Breast epithelium (tissue), 3 donors: ENCODE measurements around the gene SLC29A4.

Source experiments
- CTCF ChIP-seq, 3 donors: fragments of 450-650 bp; IDR thresholded peaks; one replicate each; pipeline ENCODE4 v1.5.1; 2016 to 2017; ENCODE audit warnings: antibody characterized with exemption in 3 of 3, mild to moderate bottlenecking in 3 of 3, moderate library complexity in 3 of 3
- POLR2A ChIP-seq: fragments of 450-650 bp; IDR thresholded peaks from one replicate; pipeline ENCODE4 v1.6.1; 2016; ENCODE audit warnings: antibody characterized with exemption, mild to moderate bottlenecking, moderate library complexity
- POLR2AphosphoS5 ChIP-seq, 3 donors: sonication (generic); formaldehyde crosslinking; IDR thresholded peaks; one replicate each; pipeline ENCODE4 v1.6.1; 2017; ENCODE audit warnings: antibody characterized with exemption in 3 of 3

DNA sequence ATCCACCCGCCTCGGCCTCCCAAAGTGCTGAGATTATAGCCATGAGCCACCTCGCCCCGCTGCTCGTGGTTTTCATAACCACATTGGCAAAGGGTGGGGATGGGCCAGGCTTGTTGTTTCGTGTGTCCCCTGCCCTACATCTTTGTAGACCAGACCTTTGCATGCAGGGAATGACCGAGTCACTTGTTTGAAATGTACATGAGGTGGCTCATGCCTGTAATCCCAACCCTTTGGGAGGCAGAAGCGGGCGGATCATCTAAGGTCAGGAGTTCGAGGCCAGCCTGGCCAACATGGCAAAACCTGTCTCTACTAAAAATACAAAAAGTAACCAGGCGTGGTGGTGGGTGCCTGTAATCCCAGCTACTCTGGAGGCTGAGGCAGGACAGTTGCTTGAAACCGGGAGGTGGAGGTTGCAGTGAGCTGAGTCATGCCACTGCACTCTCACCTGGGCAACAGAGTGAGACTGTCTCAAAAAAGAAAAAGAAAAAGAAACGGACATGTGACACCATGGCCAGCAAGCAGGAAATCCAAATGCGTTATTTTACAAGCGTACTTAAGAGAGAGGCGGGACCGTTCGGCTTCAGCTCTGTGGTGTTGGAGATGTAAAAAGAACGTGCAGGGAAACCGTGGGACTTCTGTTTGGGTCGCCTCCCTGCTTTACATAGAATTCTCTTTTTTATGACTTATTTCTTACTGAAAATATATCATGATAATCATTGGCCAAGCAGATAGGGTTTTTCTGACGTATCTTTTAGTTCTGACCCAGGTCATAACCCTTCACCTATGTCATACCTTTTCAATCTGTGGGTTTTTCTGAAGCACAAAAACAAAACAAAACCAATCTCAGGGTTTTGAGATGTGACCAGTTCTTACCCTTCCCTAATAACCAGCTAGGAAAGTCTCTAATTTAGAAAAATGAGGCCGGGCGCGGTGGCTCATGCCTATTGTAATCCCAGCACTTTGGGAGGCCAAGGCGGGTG, 47.6 kb upstream of the SLC29A4 start:
- TF ChIP-seq CTCF (IDR thresholded peaks at IDR 0.05): no peak
- TF ChIP-seq POLR2AphosphoS5 (IDR thresholded peaks at IDR 0.05): no peak
- no peak for TF ChIP-seq POLR2A
